Stimulated activated CD8-positive, alpha-beta memory T cell treated with anti-CD3 and anti-CD28 coated beads, Interleukin-4, amount 100 ng/mL, for 4 hours (primary cell): Measurements from ENCODE around the gene SORCS1.

Experiments used
- DNase-seq, 2 donors: peaks; one replicate each; pipeline ENCODE4 v3.0.0-alpha.2; 2020; ENCODE audit warnings: low read depth in 2 of 2, low spot score in 1 of 2

Gene SORCS1

DNA sequence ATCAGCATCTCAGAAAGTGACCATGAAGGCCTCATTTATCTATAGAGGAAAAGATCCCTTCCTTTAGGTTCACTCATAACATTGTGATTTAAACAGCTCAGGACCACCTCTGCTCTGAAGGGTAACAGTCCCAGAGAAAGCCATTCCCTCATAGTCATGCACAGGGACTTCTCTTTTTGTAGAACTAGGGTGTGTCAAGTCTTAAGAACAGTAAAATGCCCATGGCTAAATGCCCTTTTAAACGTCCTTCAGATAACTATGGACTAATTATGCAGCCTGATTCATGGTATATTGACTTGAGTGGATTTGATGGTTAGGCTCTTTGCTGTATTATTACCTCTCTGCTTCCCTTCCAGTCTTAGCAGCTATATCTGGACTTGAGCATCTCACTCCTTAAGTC is 337.8 kb downstream of the SORCS1 start:
- no peak for DNase-seq

DNA sequence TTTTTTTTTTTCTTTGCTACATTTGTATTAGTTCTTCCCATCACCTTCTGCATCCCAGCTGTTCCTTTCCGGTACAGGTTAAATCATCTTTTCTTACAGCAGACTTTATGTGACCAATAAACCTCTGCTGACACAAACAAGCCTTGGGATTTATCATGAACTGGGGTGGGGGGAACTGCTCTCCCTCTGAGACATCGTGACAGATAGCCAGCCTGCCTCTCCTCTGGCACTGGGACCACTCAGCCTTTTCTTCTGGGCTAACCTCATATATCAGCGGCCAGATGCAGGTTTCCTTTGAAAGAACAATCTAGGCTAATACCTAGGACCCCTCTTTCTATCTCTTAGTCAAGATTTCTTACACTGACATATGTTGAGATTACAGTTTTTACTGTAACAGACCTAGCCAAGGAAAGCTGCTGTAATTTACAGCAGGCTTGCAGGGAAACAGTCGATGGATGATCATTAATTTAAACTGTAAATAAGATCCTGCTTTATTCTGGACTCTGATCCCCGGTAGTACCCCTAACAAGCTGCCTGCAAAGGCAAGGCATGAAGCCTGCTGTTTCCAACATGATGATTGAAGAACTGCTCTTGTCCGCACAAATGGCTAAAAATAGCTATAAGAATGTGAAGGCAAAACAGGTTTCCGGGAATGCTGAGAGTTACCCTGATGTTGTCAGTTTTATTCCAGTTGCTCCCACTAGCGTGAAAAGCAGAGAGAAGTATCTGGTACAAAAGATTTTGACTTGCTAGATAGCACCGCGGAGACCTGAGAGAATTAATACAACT is 338.7 kb downstream of the SORCS1 start:
- DNase-seq, result no peak

DNA sequence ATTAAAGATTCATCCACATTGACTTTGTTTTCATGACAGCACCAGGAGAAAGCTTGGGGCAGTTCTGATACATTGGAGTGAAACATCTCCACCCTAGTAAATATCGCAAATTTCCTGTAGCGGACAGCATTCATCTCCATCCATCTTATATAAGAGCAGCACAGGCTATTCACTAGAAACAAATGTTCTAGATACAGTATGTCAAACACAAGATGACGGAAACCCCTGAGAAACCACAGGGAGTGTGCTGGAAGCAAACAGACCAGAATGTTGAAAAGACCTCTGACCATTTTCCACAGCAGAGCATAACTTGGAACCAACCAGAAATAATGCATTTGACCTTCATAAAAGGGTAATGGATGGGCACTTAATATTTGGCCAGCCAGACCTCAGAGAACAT is 343.9 kb downstream of the SORCS1 start:
- no peak for DNase-seq

DNA sequence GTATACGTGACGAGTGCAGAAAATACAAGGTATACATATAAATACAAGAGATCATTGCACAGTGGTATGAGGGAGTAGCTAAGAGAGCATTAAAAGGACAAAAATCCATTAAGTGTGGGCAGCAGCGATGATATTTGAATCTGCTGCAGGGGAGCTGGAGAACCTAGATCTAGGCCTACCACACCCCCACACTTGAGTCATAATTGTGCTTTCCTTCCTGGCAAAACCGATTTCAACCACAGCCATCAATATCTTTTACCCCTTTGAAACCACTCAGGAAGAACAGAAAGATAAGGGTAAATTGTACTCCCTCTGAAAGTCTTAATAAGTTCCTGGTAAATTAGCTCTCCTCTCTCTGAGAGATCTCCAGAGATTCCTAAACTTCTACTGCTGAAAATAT is 345.0 kb downstream of the SORCS1 start:
- DNase-seq, result no peak

DNA sequence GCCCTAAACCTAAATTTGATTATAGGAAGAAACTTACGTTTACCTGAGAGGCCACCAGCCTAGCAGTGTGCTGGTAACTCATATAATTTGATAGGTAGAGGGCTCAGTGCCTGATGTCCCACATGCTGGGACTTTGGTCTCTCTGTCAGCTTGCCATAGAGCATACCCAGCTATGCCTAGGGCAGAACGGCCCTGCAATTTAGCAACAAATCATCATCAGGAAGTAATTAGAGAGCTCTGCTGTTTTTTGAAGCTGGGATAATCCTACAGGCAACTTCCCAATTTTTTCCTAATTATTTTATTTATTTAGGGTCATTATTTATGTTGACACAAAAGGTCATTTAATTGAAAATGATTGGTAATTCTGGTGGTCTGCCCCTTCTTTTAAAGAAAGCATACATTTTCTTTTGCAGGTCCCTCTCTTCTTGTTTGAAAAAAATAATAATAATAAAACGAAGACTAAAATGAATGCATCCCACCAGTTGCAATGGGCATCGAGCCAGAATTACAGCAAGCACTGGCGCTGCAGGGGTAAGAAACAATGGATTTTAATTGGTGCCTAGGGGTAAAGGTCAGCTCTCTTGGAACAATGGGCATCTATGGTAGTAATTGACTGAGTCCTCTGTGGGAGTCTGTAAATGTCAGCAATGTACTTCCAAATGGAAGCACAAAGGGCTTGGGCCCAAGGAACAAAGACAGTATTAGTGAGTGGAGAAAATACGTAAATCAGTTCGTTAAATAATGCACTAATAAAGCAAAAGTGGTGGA is 348.0 kb downstream of the SORCS1 start:
- no peak for DNase-seq

DNA sequence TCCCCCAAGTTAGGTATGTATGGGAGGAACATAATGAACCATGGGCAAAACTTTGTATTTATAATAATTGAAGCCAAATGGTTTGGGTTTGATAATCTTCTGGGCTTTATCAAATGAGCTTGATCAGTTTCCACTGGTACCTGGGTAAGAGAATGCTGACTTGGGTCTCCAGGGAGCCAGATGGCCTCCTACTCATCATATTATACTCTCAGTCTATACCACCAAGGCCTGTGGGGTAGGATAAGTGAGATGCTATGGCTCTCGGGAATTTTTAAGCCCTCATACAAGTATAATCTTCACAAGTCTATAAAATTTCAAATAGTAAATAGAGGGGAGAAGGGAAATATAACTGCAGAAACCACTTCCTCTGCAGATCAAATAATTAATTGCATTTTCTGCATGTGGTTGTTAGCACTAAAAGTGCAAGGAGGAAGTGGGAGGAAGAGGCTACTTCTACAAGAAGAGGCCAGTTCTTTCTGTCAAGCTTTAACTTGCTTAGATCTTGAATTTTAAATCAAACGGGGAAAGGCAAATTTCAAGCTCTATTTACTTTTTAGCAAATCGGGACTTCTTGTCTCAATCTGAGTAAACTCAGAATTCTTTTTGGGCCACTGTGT is 349.0 kb downstream of the SORCS1 start:
- DNase-seq, result no peak

DNA sequence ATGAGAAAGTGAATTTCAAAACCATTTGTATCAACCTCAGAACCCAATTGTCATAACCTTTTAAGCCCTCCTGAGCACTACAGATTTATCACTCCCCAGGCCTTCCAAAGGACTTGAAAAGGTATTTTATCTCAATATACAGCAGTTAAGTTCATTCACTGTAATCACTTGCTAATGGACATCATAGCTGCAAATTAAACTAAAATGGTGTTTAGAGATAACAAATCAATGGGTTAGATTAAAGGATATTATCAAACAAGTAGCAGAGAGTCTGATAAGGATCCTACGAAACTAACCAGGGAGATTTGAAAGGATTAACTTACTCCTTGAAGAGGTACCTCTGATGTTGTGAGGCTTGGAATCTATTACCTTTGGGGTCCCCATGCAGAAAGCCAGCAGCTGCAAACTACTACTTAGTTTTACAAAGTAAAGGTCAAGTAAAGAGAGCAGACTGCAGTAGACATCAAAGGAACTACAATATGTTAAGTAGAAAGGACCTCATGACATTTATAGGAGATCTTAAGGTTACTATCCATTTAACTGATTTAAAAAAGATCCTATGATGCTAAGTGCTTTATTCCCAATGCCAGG is 359.4 kb downstream of the SORCS1 start:
- DNase-seq, result no peak

DNA sequence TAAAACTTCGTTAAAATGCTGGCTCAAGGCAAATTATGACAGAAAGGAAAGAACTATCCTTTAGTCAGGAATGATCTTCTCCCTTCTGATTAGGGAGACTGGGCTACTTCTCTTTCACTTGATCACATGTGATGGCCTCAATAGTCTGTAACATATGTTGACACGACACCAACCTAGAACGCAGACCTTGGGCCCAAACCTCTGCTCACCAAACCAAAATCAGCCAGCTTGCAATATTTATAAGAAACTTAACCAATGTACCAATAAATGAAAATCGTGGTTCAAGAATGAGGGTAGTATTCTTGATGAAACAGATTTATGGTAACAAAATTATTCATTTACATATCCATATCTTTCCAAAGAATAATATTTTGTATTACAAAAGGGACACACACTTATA is 361.6 kb downstream of the SORCS1 start:
- no peak for DNase-seq

DNA sequence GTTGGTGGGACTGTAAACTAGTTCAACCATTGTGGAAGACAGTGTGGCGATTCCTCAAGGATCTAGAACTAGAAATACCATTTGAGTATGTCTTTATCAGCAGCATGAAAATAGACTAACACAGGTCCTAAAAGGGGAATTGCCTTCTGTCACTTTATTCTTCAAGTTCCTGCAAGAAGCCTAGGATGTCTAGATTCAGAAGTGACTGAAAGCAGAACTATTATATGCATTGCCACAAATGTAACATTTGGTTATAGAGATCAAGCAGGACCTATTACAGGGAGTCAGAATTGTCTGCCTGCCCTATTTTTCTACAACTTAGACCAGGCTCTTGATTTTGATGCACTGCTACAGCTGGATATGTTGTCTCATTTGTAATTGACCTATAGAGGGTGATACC is 364.7 kb downstream of the SORCS1 start:
- DNase-seq, result no peak

DNA sequence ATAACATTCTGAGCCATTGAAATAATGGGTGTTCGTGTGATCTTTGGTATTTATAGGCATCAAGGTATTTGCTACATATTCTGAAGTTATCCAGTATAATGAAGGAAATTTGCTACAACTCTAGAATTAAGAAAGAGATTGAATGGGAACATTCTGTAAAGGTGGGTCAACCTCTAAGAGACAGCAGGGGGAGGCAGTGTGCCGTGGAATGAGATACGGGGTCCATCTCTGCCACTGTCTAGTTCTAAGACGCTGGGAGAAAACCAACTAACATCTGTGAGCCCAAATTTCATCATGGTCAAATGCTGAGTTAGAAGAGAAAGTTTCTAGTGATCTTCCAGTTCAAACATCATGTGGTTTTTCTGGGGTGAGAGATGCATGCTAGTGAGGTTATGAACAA is 368.9 kb downstream of the SORCS1 start:
- DNase-seq, result no peak

DNA sequence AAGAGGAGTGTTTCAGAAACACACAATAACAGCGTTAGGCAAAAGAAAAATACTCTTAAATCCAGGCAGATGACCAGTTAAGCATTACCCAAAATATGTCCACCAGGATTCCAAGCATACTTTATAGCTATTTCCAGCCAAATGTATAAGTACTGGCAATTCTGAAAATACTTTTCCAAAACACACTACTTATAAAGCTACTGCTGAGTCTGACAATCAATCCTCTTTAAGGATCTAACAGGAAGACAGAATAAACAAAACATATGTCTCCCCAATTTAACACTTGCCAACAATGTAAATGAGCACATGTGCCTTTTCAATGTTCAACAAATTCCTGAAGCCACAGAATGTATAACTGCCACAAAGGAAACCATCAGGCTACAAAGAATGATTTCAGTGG is 370.9 kb downstream of the SORCS1 start:
- no peak for DNase-seq

DNA sequence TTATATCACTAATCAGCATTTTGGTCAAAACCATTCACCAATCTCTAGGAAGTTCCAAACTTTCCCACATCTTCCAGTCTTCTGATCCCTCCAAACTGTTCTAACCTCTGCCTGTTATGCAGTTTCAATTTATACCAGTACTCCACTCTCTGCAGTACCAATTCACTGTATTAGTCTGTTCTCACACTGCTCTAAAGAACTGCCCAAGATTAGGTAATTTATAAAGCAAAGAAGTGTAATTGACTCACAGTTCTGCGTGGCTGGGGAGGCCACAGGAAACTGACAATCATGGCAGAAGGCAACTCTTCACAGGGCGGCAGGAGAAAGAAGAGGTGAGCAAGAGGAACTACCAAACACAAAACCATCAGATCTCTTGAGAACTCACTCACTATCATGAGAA is 374.9 kb downstream of the SORCS1 start:
- no peak for DNase-seq

DNA sequence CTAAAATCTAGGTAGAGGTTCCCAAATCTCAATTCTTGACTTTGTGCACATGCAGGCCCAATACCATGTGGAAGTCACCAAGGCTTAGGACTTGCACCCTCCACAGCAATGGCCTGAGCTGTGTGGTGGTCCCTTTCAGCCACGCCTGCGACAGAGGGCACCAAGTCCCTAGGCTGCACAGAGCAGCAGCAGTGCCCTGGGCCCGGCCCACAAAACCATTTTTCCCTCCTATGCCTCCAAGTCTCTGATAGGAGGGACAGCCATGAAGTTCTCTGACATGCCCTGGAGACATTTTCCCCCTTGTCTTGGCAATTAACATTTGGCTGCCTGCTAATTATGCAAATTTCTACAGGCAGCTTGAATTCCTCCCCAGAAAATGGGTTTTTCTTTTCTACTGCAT is 375.5 kb downstream of the SORCS1 start:
- no peak for DNase-seq

DNA sequence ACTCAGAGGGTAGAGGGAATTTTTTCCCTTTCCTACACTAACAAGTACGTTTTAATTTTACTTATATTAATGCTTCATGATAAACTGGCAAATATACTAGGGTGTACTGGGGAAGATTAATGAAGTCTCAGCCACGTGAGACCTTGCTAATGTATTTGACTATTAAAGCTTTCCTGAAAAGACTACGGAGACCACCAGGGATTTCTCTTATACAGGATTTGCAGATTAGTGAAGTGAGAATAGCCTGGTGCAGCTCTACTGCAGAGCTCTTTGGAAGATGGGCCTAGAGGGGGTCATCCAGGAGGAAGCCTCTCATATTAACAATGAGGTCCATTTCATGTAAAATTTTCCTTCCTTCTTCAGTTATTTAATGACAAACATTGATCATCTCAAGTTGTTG is 379.0 kb downstream of the SORCS1 start:
- DNase-seq, result no peak

DNA sequence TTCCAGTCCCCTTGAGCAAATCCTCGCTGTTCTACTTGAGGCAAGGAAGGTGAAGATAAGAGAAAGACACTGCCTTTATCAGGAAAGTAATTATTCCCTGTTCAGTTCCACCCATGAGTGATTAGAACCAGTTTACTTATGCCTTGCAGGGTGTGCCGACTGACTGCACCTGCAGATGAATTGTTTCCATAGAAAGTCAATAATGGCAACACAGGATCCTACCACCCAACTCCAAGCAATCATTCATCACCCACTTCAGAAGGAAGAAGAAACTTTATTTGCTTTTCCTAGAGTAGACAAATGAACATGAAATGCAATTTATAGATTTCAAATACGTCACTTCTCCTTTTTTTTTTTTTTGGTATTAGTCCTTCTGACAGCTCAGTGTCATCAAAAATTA is 383.9 kb downstream of the SORCS1 start:
- no peak for DNase-seq

DNA sequence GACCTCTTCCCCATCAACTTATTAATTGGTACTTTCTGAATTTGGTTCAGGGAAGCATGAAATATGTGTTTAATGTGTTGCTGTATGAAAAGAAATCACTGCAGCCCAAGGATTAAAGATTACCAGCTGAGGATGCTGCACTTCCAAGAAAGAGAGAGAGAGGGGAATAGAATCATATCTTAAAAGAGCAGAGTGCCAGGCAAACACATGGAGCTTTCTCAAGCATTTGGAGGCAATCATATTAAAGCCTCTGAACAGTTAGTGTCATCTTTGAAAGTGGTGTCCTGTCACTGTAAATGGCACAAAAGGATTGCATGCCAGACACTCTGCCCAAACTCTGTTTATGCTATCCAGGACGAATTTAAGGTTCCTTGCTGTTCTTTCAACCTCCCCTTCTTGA is 386.7 kb downstream of the SORCS1 start:
- DNase-seq, result no peak

DNA sequence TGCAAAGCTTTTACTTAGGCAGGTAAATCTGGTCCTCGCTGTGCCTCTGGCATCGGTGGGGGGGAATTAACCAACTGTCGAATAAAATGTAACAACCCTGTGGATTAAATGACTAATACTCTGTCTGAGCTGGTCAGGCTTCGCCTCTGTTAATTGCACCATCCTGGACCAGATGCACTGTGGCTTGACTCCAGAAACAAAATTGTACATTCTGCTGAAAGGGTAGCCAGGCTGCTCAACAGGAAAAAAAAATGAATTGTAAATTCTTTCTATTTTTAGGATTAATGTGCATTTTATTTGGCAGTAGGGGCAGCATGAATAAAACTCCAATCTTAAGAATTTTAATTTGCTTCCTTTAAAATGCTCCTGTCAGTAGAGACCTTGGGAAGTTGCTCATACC is 389.4 kb downstream of the SORCS1 start:
- no peak for DNase-seq

DNA sequence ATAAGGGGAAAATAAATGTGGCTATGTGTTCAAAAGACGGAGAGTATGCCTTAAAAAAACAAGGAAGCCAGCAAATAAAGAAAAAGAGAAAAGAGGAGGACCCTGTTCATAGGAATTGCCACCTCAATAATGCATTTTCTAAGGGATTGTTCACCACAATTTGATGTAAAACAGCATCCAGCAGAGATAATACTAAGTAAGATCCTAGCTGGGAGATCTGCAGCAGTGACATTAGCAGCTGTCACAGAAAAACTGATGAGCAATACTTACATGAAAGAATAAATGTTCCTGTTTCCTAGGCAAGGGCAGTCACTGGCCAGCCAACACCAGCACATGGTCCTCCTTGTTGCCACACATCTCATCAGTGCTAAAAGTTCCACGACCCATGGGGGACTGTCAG is 391.5 kb downstream of the SORCS1 start:
- DNase-seq, result no peak

DNA sequence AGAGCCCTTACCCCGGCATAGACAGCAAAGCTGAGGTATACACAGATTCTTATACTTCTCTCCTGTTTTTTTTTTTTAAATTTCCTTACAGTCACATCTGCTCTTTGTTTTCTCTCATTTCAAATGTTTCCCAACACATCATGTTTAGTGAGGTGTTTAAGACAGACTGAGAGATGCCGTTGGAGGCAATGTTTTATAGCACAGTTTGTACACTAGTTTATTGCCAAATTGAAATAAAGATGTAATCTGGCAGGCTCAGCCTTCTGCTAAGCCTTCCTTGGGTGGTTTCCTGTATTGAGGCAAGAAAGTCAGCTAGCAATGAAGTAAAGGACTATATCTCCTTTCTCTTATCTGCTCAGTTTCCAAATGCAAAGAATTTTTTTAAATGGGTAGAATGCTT is 393.4 kb downstream of the SORCS1 start:
- DNase-seq, result no peak

DNA sequence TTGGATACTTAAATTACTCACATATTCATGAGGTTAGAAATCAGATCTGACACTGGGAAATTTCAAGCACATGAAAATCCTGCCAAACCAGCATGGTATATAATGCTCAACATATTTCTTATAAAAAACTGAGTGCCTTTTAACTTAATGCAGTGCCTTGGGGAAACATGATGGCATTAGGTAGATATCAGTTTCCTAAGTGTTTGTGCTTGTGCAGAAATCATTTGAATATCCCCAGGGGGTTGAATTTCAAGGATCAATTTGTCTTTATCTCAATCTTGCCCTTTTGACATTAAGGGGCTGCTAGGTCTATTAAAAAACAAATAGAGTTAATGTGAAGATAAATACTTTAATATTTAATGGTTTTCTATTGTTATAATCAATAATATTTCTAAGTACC is 396.3 kb downstream of the SORCS1 start:
- no peak for DNase-seq

DNA sequence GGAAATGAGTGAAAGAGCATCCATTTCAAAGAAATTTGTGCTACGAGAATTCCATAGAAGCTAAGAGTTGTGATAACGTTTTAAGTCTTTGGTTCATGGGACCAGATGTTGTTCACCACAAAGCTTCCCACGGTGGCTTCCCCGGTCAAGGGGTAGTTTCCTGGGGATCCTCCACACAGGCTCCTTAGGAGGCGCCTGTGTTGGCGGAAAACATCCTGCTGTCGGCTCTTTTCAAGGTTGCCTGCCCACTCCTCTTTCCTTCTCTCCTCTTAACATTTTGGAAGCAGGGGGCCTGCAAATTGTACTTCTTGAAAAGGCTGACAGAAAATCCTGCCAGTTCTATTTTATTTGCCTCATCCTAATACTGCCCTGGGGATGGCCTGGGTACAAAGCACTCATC is 398.6 kb downstream of the SORCS1 start:
- no peak for DNase-seq

DNA sequence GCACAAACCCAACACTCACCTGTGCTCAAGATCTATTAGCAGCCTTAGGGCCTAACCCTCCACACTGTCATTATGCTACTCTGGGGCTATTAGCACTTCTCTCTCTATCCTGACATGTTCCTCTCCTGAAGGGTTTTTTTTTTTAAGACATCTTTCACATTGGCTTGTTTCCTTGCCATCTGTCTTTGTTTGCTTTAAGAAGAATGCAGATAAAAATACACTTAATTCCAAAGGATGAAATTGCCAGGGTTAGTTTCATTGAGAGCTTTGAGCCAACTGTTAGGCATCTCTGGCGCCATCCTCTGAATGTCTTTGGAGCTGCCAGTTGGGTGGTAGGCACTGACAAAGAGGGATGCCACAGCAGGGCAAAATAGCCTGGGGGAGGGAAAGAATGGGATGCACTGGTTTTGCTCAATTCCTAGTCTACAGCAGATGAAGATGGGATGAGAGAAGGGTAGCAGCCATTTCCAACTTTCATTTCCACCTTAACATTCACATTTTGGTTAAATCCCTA is 399.2 kb downstream of the SORCS1 start:
- no peak for DNase-seq
